ENCODE measurements around the gene KDM8.

DNA sequence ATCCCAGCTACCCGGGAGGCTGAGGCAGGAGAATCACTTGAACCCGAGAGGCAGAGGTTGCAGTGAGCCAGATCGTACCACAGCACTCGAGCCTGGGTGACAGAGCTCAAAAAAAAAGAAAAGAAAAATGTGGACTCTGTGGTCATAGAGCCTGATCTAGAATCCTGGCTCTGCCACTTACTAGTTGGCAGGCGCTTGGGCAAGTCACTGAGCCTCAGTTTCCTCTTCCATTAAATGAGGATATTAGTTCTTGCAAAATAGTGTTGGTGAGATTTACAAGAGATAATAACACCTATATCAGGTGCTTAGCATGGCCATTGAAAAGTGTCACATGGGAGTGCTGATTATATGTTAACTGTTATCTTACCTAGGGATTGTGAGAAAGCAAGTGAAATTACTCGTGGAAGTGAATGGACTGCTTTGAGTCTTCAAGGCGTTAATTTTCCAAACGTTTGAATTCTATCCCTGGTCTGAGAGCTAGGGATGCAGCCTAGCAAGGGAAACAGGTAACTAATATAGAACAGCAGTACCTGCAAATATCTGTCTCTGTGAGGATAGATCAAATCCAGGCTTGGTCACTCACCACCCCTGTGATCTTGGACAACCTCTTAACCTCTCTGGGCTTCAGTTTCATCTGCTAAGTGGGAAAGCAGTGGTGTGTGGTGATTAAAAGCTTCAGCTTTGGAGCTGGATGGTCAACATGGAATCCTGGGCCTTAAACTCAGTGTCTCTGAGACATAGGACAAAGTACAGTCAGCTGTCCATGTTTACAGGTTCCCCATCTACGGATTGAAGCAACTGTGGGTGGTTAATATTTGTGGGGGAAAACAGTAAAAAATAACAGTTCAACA, 66.2 kb downstream of the KDM8 start:
- TF ChIP-seq CTCF (IDR thresholded peaks at IDR 0.05) (no peak), EP300 (IDR thresholded peaks at IDR 0.05) (no peak)

All from sigmoid colon (tissue), 4 donors.